ENCODE data around the gene ATP8A2. TPM values are rescaled to one million over a fixed set of nuclear protein-coding genes. Genes with fewer than 3 reads are reported as not detected.

Gene ATP8A2
- total and polyA plus RNA-seq, 9 of the 15 experiments (the other 6 are each of a cell fraction or from before 2014, with no cell fraction given) = under 0.01 to 0.33 (median 0.06) TPM; not detected in 4

- no peaks in the 10 kb centered on the region for H3K36me3 ChIP-seq (ENCODE audit: control insufficient read depth, insufficient read depth, low read length)
- no peak for DNase-seq (ENCODE audit: extremely low read depth in 1 of 4, low spot score in 3 of 4)
- no peaks in the 10 kb centered on the region for H3K9me1 ChIP-seq (ENCODE audit: control insufficient read depth, insufficient read depth, low read length)
- WGBS (ENCODE audit: insufficient coverage, low coverage, missing lambda C conversion rate) = 0% methylated on average over 6 of the region's 8 CpGs
- no peaks in the 10 kb centered on the region for H3K9me3 ChIP-seq (replicated peaks; ENCODE audit: control insufficient read depth, insufficient read depth, low read depth, low read length)
- peaks cover 0 to 7% of the 10 kb centered on the region in 2 experiments; a peak in 1 of 5 replicates for H3K27me3 ChIP-seq (ENCODE audit: control insufficient read depth in 2 of 2, insufficient read depth in 2 of 2, low read length in 2 of 2)
- no peaks in the 10 kb centered on the region for H3K79me2 ChIP-seq (ENCODE audit: control insufficient read depth, insufficient read depth, low read length)
- no peaks in the 10 kb centered on the region for H3K4me1 ChIP-seq (replicated peaks in 1 of 2; ENCODE audit: control insufficient read depth in 2 of 2, insufficient read depth in 2 of 2, low read length in 2 of 2)
- H3K9ac ChIP-seq (ENCODE audit: insufficient read depth in 1 of 2, low read depth in 2 of 2, low read length in 2 of 2) = no peak overlapping the region
- ChIA-PET POLR2A (no interaction called here), CTCF (ENCODE audit: low intra/inter-chr PET ratio) (no interaction called here)
- H3K27ac ChIP-seq (ENCODE audit: extremely low read depth, low read depth, low read length) = no peak overlapping the region
- intact Hi-C loops (cut with micrococcal nuclease) (no loop called here), in situ Hi-C loops (cut with MboI) (no loop called here)
- H4K20me1 ChIP-seq (replicated peaks; ENCODE audit: control insufficient read depth, insufficient read depth, low read length) = no peaks in the 10 kb centered on the region
- H2AFZ ChIP-seq (ENCODE audit: low read depth, low read length) = no peak overlapping the region
- no peak overlapping the region for H3K4me2 ChIP-seq (ENCODE audit: insufficient read depth, low read length)
- FAIRE-seq = no peak
- no TSS peak for BruUV-seq (replicated peaks)
- no peak for ATAC-seq
- no peak overlapping the region for H3K4me3 ChIP-seq
- no peak for TF ChIP-seq ZNF75A (CRISPR knock-in tag; IDR thresholded peaks at IDR 0.05)
- TF ChIP-seq ZNF282 (CRISPR knock-in tag; IDR thresholded peaks at IDR 0.05) = no peak
- no peak for TF ChIP-seq TSC22D4 (tag; IDR thresholded peaks at IDR 0.05)
- TF ChIP-seq HBP1 (CRISPR knock-in tag; IDR thresholded peaks at IDR 0.05) = no peak
- no peak for TF ChIP-seq CREBBP (IDR thresholded peaks at IDR 0.05; ENCODE audit: low read depth, low read length)
- no peak for TF ChIP-seq CHCHD3 (CRISPR knock-in tag; IDR thresholded peaks at IDR 0.05)
- no peak for TF ChIP-seq RAD51 (IDR thresholded peaks at IDR 0.05; ENCODE audit: borderline replicate concordance, low read depth)
- TF ChIP-seq RCOR1 (IDR thresholded peaks at IDR 0.05; ENCODE audit: borderline replicate concordance in 1 of 2, low read depth in 2 of 2, low read length in 2 of 2) = no peak
- TF ChIP-seq ZZZ3 (IDR thresholded peaks at IDR 0.05) = no peak
- TF ChIP-seq, protein P1, sequence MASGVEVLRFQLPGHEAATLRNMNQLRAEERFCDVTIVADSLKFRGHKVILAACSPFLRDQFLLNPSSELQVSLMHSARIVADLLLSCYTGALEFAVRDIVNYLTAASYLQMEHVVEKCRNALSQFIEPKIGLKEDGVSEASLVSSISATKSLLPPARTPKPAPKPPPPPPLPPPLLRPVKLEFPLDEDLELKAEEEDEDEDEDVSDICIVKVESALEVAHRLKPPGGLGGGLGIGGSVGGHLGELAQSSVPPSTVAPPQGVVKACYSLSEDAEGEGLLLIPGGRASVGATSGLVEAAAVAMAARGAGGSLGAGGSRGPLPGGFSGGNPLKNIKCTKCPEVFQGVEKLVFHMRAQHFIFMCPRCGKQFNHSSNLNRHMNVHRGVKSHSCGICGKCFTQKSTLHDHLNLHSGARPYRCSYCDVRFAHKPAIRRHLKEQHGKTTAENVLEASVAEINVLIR (CRISPR knock-in tag; IDR thresholded peaks at IDR 0.05) = no peak
- TF ChIP-seq, protein P2, sequence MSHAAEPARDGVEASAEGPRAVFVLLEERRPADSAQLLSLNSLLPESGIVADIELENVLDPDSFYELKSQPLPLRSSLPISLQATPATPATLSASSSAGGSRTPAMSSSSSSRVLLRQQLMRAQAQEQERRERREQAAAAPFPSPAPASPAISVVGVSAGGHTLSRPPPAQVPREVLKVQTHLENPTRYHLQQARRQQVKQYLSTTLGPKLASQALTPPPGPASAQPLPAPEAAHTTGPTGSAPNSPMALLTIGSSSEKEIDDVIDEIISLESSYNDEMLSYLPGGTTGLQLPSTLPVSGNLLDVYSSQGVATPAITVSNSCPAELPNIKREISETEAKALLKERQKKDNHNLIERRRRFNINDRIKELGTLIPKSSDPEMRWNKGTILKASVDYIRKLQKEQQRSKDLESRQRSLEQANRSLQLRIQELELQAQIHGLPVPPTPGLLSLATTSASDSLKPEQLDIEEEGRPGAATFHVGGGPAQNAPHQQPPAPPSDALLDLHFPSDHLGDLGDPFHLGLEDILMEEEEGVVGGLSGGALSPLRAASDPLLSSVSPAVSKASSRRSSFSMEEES (CRISPR knock-in tag; IDR thresholded peaks at IDR 0.05) = no peak
- no peak for TF ChIP-seq ZKSCAN8 (CRISPR knock-in tag; IDR thresholded peaks at IDR 0.05)
- TF ChIP-seq GTF2A2 (tag; IDR thresholded peaks at IDR 0.05) = no peak
- TF ChIP-seq GATAD2A (IDR thresholded peaks at IDR 0.05) = no peak
- TF ChIP-seq ZFP30 (CRISPR knock-in tag; IDR thresholded peaks at IDR 0.05; ENCODE audit: borderline replicate concordance) = no peak
- no peak for TF ChIP-seq U2AF1 (optimal IDR thresholded peaks at IDR 0.05; ENCODE audit: low read depth, low read length)
These were observed 477.3 kb downstream of the ATP8A2 start for GRCh38 chr13:25848812-25849745.

Data from K562 (cell line).